Rectal smooth muscle tissue (tissue), 1 donor: Measurements from ENCODE around the gene IGSF3.
"Not testable (repeated sequence)": the region's sequence is repeated elsewhere in the genome, so short reads cannot be mapped to it uniquely, and the experiment has no call there.

Source experiments
- H3K27ac ChIP-seq: one replicate; pipeline ENCODE4 v1.7.0; 2013; ENCODE audit warnings: low read depth, low read length, inconsistent platforms
- H3K27me3 ChIP-seq: one replicate; pipeline ENCODE4 v1.7.0; 2013; ENCODE audit warnings: low read length; ENCODE audit not compliant: control insufficient read depth, insufficient read depth
- H3K36me3 ChIP-seq: one replicate; pipeline ENCODE4 v1.7.0; 2013; ENCODE audit warnings: low read length; ENCODE audit not compliant: control insufficient read depth, insufficient read depth
- H3K4me1 ChIP-seq: one replicate; pipeline ENCODE4 v1.7.0; 2013; ENCODE audit warnings: low read length; ENCODE audit not compliant: control insufficient read depth, insufficient read depth
- H3K4me3 ChIP-seq: one replicate; pipeline ENCODE4 v1.7.0; 2013; ENCODE audit warnings: low read length
- H3K9ac ChIP-seq: one replicate; pipeline ENCODE4 v1.7.0; 2013; ENCODE audit warnings: low read length

Gene IGSF3

GRCh38 chr1:116630057-116630456 lies 37.5 kb downstream of the IGSF3 start:
- H3K4me1 ChIP-seq, H3K27me3 ChIP-seq, H3K9ac ChIP-seq, H3K27ac ChIP-seq, H3K4me3 ChIP-seq, H3K36me3 ChIP-seq: not testable (repeated sequence)

GRCh38 chr1:116629441-116629840 lies 38.1 kb downstream of the IGSF3 start:
- not testable (repeated sequence) for H3K9ac ChIP-seq, H3K4me3 ChIP-seq, H3K4me1 ChIP-seq, H3K36me3 ChIP-seq, H3K27me3 ChIP-seq, H3K27ac ChIP-seq

- Histone ChIP-seq H3K9ac (no peak overlapping the region), H3K27ac (no peak overlapping the region), H3K4me3 (no peak overlapping the region), H3K4me1 (no peaks in the 10 kb centered on the region), H3K27me3 (no peaks in the 10 kb centered on the region), H3K36me3 (no peaks in the 10 kb centered on the region)
Measured at GRCh38 chr1:116628448-116628847, 39.1 kb downstream of the IGSF3 start.

DNA sequence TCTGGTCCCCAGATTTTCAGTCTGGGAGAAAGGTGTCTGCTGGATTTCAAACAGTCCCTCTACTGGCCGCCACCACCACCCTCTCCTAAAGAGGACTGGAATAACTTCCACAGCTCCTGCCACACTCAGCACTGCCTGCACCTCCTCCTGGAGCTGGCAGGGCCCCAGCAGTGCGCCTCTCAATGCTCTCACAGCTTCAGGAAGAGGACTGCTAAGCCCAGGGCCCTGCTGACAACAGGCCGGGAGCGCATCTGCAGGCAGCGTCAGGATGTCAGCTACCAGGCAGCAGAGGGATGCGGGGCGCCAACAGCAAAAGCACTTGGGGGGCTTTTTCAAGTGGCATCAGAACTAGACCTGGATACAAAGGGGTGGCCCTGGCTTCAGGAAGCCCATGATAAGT lies 40.2 kb downstream of the IGSF3 start:
- not testable (repeated sequence) for H3K27ac ChIP-seq, H3K36me3 ChIP-seq, H3K4me1 ChIP-seq, H3K9ac ChIP-seq, H3K4me3 ChIP-seq, H3K27me3 ChIP-seq

DNA sequence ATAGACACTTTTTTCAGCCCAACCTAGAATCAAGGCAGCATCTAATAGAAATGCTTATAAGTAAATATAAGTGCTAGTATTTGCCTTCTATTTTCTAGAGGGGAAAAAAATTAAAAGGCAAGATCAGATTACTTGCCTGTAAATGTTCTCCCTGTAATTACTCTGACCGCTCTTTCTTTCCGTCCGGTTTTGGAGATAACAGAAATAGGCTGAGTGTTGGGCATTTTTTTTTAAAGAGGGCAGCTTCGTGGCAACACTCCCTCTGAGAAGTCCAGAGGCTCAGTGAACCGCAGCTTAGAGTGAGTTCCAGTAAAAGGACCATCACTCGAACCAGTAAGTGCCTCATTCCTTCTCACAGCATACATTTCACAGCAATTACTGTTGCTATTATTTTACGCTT lies 40.6 kb downstream of the IGSF3 start:
- not testable (repeated sequence) for H3K27me3 ChIP-seq, H3K36me3 ChIP-seq, H3K4me1 ChIP-seq, H3K27ac ChIP-seq, H3K4me3 ChIP-seq, H3K9ac ChIP-seq

GRCh38 chr1:116625155-116625554 lies 42.4 kb downstream of the IGSF3 start:
- H3K27ac ChIP-seq, H3K4me1 ChIP-seq, H3K36me3 ChIP-seq, H3K9ac ChIP-seq, H3K4me3 ChIP-seq, H3K27me3 ChIP-seq: not testable (repeated sequence)

DNA sequence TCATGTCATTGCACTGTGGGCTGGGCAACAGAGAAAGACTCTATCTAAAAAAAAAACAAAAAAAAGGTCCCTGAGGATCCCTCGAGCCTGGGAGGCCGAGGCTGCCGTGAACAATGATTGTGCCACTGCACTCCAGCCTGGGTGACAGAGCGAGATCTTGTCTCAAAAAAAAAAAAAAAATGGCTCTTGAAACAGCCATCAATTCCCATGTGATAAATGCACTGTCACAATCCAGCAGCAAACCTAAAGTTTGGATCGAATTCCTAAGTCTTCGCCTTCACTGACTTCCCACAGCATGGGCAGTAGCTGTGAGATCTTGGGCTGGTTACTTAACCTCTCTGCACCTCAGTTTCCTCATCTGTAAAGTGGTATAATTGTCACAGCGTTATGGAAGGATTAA lies 43.5 kb downstream of the IGSF3 start:
- Histone ChIP-seq H3K27ac (no peak overlapping the region), H3K9ac (no peak overlapping the region), H3K4me1 (no peaks in the 10 kb centered on the region), H3K36me3 (no peaks in the 10 kb centered on the region), H3K27me3 (no peaks in the 10 kb centered on the region), H3K4me3 (no peak overlapping the region)

- H3K27ac ChIP-seq, H3K27me3 ChIP-seq, H3K36me3 ChIP-seq, H3K9ac ChIP-seq, H3K4me3 ChIP-seq, H3K4me1 ChIP-seq: not testable (repeated sequence)
Measured at GRCh38 chr1:116622496-116622895, 45.0 kb downstream of the IGSF3 start.

DNA sequence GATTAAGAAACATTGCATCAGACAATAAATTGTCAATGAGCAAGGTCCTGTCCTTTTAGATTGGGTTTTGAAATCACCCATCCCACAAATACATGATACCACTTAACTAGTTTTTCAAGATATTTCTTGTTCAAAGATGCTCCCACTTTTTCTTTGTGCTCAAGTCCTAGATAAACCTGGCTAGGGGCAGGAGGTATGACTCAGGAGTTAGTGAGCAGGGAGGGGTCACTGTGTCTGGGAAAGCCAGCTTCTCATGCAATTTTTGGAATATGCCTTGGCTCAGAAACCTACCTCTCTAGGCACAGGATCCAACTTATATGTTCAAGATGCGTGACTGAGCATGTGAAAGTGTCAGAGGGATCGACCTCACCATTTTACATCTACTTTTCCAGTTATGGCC lies 45.8 kb downstream of the IGSF3 start:
- not testable (repeated sequence) for H3K27me3 ChIP-seq, H3K36me3 ChIP-seq, H3K4me3 ChIP-seq, H3K9ac ChIP-seq, H3K4me1 ChIP-seq, H3K27ac ChIP-seq

DNA sequence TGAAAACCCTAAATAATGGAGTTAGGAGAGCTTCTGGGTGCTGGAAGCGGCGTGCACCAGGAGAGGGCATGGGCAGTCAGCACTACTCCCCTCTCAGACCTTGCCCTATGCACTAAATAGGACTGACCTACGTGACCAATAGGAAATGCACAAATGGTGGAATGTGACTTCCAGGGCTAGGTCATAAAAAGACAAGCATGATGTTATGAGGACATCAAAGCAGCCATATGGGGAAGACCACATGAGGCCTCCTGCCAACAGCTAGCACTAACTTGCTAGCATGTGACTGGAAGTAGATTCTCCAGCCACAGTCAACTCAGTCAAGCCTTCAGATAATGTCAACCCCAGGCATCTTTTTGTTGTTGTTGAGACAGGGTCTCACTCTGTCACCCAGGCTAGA lies 47.1 kb downstream of the IGSF3 start:
- not testable (repeated sequence) for H3K27ac ChIP-seq, H3K4me1 ChIP-seq, H3K36me3 ChIP-seq, H3K4me3 ChIP-seq, H3K9ac ChIP-seq, H3K27me3 ChIP-seq

DNA sequence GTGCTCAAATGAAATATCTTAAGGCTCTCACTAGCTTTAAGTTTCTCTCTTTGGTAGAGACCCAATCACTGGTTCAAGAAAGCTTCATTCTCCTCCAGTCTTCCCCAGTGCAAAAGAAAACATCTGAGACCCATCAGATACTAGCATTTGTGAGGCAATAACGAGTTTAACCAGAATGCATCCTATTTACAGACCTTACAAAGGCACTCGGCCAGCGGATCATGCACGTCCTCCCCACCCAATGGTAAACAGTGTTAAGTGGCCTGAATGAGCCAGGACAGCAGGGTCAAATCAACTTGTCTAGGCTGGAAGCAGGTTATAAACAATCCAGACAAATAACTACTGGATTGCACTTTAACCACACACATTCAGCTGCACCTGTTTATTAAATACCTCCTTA lies 48.4 kb downstream of the IGSF3 start:
- H3K4me3 ChIP-seq, H3K36me3 ChIP-seq, H3K9ac ChIP-seq, H3K27me3 ChIP-seq, H3K4me1 ChIP-seq, H3K27ac ChIP-seq: not testable (repeated sequence)

GRCh38 chr1:116617808-116618207 lies 49.7 kb downstream of the IGSF3 start:
- H3K27me3 ChIP-seq, H3K9ac ChIP-seq, H3K4me1 ChIP-seq, H3K4me3 ChIP-seq, H3K27ac ChIP-seq, H3K36me3 ChIP-seq: not testable (repeated sequence)

GRCh38 chr1:116613825-116614224 lies 53.7 kb downstream of the IGSF3 start:
- not testable (repeated sequence) for H3K27ac ChIP-seq, H3K4me1 ChIP-seq, H3K9ac ChIP-seq, H3K4me3 ChIP-seq, H3K27me3 ChIP-seq, H3K36me3 ChIP-seq

DNA sequence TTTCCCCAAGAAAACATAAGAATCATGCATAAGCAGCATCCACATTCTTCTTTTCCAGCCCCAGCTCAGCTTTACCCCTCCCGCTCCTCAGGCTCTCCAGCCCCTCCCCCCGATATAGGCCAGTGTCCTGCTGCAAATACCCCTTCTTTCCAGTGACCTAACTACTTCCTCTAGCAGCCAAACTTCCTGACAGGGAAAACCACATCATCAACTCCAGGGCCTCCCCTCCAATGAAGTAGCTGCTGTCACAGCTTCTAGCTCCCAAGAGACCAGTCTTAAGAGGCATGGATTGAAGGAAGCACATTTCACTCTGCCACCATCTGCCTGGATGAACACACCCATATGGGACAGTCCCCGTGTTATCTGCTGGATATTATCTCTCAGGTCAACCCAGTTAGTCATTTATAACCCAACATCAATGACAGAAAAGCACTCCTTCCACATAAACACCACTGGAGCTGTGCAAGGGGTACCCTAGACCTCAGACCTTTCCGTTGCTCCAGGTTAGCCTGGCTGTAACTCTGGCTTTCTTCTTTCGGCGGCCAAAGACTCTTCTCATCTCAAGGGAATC lies 57.6 kb downstream of the IGSF3 start:
- H3K9ac ChIP-seq: not testable (repeated sequence)

More for the DNA sequence above, 57.6 kb downstream of the IGSF3 start:
- not testable (repeated sequence) for H3K27me3 ChIP-seq, H3K36me3 ChIP-seq, H3K27ac ChIP-seq, H3K4me1 ChIP-seq, H3K4me3 ChIP-seq
